HG03280 (cell line): ENCODE measurements around the gene P2RY2.
"Not testable (repeated sequence)": the region's sequence is repeated elsewhere in the genome, so short reads cannot be mapped to it uniquely, and the experiment has no call there.

Experiments used
- ATAC-seq: cut with Tn5 transposase; IDR thresholded peaks from one replicate; pipeline ENCODE4 v1.9.1; 2021; ENCODE audit warnings: mild to moderate bottlenecking, moderate library complexity; ENCODE audit not compliant: unreplicated experiment

P2RY2 gene

DNA sequence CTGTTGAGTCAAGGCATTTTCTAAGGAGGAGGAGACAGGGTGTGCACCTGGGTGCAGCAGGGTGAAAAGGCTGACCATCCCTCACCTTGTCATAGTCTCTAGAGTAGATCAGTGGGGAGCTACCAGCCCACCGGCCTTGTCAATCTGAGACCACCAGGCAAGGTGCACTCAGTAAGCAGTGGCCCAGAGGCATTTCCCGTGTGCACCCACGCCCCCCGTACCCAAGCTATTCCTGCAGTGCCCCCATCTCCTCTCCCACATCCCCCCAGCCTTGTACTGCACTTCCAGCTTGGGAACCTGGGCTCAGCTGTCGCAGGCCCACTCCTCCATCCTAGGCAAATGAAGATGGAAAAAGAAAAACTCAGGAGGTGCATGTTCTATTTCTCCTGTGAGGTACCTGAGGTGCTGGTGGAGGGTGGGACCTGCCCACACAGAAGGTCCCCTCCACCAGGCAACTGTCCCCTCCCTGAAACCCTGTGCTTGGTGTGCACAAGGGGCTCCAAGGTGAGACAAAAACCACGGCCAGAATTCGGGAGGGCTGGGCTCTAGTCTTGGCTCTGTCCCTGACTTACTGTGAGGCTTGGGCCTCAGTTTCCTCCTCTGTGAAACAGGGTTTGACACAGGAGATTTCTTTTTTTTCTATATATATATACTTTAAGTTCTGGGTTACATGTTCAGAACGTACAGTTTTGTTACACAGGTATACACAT lies 8.4 kb downstream of the P2RY2 start:
- ATAC-seq, result no peak

DNA sequence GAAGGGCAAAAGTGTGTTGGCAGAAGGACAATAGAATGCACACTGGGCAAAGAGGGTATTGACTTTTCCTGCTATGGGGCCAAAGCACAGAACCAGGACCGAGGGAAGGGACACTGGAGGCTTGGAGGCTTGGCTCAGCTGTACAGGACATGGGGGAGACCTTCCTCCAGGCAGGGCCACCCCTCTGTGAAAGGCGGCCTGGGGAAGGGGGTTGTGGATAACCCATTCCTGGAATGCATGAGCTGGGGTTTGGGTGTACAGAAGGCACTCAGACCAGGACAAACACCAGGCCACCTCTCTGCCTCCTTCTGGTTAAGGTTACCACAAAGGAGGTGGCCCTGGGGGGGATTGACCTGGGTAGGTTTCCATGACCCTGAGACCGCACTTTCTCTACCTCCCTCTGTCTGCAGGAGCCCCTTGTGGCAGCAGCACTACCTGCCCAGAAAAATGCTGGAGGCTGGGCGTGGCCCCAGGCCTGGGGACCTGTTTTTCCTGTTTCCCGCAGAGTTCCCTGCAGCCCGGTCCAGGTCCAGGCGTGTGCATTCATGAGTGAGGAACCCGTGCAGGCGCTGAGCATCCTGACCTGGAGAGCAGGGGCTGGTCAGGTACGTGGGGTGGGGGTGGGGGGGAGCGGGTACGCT lies 9.6 kb downstream of the P2RY2 start:
- ATAC-seq, result no peak

DNA sequence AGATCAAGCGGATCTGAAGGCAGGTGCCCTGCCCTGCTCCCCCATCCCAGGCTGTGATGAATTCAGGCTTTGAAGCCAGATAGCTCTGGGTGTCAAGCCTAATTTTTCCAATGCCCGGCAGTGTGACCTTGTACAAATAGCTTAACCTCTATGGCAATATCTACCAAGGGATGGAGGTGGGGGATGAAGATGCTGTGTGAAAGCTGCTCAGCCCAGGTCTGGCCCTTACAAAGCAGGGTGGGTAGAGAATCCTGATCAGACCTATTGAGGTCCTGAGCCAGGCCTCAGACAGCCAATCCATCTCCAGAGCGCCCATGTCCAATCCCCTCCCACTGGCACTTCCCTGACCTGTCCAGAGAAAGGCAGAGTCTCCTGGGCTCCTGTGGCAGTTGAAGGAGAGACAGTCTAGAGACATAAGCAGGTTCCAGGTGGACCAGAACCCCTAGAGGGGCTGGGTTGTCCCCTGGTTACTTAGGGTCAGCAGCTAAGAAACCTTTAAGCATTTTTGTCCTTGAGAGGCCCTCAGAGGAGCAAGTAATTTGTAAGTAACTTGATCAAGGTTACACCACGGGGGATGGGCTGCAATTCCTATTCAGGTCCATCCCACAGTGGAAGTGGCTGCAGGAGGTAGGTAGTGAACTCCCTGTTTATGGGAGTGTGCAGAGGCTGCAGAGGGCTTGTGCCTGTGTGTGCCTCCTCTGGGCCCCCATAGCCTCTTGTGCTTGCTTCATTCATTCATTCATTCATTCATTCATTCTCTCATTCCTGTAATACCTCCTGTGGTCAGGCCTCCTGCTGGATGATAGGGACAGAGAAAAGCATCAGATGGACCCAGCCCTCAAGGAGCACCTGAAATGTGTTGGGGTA lies 10.4 kb downstream of the P2RY2 start:
- ATAC-seq, result no peak

DNA sequence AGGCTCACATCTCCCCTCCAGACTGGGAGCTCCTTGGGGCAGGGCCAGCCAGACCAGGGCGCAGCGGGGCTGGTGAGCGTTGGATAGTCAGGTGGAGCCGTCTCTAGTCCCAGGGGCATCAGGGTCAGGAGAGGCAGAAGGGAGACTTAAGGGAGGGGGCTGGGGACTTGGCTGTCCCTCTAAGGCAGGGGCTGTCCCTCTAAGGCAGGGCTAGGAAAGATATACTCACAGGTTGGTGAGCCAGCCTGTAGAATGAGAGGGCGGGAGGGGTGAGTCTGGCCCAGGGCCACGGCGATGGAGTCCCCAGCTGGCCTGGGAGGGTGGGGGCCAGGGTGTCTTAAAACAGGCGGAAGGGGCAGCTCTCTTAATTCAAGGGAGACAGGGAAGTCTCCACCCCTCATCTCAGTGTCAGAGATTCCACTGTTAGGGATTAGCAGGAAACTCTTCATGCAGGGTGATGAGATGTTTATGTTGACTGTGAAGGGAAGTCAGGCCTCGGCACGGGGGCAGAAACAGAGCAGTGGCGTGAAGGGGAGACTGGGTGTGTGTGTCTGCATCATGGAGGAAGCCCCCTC lies 11.3 kb downstream of the P2RY2 start:
- ATAC-seq, result no peak

DNA sequence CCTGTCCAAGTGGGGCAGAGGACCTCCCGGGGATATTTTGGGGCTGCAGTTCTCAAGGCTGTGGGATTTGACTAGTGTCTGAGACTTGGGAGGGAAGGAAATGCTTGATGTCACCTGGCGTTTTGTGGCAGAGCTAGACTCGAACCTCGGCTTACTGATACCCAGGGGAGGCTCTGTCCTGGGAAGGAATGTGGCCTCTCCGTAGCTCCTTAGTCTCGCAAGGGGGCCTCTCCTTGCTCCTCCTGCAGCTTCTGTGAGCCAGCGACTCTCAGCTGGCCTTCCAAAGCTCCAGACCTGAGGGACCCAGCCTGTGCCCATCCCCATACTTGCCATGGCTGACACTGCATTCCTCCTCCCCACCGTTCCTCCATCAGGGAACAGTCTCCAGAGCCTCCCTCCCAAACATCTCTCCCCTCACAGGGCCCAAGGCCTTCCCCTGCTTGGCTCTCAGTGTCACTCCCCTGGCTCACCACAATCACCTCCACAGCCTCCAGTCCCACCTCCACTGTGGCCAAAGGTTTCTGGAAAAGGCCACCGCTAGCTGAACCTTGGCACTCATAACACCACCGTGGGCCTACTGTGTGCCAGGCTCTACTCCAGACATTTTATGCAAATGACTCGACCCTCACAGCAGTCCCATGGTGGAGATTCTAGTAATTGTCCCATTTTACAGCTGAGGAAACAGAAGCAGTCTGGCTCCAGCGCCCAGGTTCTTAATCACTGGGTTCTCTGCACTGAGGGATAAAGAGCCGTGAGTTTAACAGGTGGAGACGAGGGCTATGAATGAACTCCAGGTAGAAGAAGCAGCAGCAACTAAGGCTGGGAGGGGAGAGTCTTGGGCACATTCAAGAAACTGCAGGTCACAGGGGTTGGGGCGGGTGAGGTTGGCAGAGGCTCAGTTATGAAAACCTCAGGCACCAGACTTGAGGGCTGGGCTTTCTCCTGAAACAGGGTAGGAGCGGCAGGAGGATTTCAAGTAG lies 12.1 kb downstream of the P2RY2 start:
- no peak for ATAC-seq

DNA sequence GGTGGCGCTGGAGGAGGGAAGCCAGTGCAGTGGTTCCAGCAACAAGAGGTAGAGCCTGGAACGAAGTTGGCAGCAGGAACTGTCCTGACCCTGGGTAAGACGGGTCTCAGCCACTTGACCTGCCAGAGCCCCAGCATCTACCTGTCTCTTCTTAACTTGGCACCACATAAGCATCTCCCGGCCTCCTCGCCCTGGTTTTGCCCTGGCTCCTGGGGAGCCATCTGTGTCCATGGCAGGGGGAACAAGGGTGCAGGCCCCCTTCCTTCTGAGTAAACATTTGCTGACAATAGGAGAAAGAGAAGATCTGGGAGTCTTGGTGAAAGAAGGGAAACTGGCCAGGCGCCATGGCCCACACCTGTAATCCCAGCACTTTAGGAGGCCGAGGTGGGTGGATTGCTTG lies 12.8 kb downstream of the P2RY2 start:
- no peak for ATAC-seq

DNA sequence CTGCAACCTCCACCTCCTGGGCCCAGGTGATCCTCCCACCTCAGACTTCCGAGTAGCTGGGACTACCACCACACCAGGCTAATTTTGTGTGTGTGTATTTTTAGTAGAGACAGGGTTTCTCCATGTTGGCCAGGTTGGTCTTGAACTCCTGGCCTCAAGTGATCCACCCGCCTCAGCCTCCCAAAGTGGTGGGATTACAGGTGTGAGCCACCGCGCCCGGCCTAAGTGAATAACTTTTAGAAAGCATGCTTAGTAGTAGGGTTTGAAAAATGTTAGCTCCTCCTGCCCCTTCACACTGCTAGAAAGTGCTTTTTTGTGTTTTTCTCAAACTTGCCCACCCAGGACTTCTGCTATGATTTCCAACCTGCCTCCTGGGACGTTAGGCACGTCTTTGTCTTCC lies 14.4 kb downstream of the P2RY2 start:
- not testable (repeated sequence) for ATAC-seq

DNA sequence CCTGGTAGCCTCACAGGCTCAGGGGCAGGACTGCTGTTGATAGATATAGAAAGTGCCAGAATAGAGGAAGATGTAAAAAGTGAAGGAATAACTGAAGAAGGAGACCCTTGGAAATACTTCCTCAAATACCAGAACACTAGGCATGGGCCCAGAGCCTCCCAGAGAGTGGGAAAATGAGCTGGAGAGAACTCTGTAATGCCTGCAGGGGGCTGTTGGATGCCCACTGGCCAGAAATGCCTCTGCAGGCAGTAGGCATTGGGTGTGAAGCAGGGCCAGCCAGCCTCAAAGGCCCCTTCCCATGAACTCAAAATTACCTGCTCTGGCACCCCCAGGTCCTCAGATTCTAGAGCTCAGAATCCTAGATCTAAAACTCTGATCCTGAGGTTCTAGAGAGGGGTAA lies 15.1 kb downstream of the P2RY2 start:
- no peak for ATAC-seq

DNA sequence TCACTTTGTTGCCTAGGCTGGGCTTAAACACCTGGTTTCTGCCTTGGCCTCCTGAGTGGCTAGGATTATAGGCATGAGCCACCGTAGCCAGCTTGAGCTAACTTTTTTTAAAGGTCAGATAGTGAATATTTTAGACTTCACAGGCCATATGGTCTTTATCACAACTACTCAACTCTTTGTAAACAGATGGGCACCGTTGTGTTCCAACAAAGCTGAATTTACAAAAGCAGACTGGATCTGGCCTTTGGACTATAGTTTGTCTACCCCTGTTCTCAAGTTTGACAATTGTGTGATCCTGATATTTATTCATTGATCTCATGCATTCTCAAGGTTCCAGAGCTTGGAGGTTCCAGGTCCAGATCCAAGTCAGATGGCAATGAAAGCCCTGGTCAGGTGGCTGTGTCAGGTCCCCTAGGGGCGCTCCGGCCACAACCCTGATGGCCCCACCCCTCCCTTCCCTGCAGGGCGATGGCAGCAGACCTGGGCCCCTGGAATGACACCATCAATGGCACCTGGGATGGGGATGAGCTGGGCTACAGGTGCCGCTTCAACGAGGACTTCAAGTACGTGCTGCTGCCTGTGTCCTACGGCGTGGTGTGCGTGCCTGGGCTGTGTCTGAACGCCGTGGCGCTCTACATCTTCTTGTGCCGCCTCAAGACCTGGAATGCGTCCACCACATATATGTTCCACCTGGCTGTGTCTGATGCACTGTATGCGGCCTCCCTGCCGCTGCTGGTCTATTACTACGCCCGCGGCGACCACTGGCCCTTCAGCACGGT lies 15.8 kb downstream of the P2RY2 start:
- no peak for ATAC-seq

DNA sequence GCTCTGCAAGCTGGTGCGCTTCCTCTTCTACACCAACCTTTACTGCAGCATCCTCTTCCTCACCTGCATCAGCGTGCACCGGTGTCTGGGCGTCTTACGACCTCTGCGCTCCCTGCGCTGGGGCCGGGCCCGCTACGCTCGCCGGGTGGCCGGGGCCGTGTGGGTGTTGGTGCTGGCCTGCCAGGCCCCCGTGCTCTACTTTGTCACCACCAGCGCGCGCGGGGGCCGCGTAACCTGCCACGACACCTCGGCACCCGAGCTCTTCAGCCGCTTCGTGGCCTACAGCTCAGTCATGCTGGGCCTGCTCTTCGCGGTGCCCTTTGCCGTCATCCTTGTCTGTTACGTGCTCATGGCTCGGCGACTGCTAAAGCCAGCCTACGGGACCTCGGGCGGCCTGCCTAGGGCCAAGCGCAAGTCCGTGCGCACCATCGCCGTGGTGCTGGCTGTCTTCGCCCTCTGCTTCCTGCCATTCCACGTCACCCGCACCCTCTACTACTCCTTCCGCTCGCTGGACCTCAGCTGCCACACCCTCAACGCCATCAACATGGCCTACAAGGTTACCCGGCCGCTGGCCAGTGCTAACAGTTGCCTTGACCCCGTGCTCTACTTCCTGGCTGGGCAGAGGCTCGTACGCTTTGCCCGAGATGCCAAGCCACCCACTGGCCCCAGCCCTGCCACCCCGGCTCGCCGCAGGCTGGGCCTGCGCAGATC lies 16.5 kb downstream of the P2RY2 start:
- ATAC-seq, result no peak

DNA sequence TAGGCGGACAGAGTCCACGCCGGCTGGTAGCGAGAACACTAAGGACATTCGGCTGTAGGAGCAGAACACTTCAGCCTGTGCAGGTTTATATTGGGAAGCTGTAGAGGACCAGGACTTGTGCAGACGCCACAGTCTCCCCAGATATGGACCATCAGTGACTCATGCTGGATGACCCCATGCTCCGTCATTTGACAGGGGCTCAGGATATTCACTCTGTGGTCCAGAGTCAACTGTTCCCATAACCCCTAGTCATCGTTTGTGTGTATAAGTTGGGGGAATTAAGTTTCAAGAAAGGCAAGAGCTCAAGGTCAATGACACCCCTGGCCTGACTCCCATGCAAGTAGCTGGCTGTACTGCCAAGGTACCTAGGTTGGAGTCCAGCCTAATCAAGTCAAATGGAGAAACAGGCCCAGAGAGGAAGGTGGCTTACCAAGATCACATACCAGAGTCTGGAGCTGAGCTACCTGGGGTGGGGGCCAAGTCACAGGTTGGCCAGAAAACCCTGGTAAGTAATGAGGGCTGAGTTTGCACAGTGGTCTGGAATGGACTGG lies 17.2 kb downstream of the P2RY2 start:
- no peak for ATAC-seq

DNA sequence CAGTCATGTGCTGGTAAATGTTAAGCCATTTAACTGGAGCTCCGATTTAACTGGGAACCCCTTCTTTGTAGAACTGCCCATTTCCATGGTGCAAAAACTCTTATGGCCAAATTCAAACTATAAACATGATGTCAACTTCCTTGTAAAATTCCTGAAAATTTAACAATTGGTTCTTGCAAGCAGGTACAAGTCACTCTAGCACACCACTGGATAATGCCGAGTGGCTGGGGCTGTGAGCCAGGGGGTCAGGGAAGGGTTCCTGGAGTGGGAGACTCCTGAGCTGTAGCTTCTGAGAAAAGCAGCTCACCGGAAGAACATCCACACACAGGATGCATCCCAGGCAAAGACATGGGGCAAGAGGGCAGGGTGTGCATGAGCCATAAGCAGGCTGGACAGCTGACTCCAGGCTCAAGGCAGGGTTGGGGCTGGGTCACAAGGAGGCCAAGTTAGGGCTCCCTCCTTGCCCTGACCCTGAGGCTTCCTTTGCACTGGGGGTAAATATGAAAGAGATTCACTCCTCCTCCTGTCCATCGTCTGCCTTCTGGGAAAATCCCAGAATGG lies 18.2 kb downstream of the P2RY2 start:
- no peak for ATAC-seq

DNA sequence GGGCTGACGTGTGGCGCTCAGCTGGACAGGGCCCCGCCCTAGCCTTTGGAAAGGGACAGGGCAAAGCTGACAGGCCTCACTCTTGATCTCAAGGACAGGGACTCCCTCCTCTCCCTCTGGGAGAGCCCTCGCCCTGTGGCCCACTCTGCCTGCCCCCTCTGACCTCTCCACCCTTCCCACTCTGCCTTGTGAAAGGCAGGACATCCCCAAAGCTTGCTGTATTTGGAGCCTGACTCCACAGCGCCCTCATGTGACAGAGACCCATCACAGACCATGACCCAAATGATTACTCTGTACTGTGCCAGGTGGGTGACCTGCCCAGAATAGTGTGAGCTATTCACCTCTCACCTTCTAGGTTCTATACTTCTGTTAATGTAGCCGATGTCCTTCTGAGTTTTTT lies 18.8 kb downstream of the P2RY2 start:
- no peak for ATAC-seq

DNA sequence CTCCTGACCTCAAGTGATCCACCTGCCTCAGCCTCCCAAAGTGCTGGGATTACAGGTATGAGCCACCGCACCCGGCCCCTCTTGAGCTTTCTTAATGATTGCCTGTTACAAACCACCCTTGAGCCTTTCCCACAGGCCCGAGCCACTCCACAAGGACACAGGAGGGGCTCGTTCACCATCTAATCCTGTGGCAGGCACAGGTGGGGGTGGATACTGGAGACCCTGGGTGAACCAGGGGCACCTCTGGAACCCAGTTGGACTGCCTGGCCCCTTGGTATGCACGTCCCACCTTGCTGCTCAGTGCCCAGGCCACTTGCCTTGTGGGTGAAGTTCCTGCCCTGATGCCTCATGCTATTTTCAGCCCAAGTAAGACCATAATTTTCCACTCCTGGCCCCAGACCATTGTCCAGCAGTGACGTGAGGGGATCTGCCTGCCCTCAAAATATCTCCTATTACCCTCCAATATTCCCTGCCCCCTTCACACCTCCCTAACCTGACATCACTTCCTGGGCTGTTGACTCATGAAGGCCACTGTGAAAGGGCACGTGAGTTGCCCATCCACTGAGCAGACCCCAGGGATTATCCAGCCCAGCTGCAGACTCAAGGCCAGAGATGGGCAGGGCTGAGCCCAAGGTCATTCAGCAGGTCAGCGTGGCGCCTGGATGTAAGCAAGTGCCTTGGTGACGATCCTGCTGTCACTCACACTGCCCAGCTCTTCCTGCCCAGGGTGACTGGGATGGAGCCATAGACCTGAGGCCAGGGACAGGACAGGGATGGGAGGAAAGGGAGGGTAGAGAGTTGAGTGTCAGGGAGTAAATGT lies 19.6 kb downstream of the P2RY2 start:
- no peak for ATAC-seq

DNA sequence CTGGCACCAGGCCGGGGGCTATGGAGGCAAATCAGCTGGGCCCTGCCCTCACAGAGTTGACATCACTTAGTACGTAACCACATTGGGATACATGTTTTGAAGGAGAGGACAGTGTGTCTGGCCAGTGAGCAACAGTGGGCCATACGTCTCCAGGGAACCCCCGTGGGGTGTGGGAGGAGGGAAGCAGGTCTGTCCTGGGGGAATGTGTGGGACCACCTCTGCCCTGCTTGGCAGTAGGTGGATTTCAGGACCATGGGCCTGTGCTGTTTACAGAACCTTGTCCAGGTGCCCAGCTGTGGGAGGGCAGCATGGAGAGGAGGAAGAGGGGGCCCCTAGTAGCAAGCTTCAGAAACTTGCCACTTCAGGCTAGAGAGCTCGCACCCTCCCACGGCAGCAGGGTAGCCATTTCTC lies 21.0 kb downstream of the P2RY2 start:
- ATAC-seq, result no peak

DNA sequence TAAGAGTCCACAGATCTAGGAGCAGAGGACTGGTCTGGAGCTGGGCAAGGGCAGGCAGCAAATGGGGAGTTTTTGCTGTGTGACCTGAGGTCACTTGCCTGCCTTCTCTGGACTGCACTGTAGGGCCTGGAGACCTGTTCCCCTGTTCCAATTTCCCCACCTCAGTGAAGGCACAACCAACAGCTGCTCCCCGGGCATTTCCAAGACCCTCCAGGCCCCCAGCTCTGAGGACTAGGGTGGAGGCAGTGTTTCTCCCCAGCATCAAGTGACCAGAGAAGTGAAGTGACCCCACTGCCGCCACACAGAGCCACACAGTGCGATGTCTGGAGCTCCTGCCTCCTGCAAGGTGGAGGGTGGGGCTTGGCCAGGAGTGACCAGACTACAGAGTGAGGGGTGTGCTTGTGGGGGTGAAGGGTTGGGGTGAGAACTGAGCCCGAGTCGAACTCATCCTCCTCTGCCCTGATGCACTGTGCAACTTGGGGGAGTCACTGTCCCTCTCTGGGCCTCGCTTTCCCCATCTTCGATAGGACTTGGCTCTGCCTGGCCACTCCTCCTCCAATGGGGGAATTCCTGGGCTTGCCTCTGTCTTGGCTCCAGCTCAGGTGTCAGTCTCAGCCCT lies 21.6 kb downstream of the P2RY2 start:
- ATAC-seq, result no peak

DNA sequence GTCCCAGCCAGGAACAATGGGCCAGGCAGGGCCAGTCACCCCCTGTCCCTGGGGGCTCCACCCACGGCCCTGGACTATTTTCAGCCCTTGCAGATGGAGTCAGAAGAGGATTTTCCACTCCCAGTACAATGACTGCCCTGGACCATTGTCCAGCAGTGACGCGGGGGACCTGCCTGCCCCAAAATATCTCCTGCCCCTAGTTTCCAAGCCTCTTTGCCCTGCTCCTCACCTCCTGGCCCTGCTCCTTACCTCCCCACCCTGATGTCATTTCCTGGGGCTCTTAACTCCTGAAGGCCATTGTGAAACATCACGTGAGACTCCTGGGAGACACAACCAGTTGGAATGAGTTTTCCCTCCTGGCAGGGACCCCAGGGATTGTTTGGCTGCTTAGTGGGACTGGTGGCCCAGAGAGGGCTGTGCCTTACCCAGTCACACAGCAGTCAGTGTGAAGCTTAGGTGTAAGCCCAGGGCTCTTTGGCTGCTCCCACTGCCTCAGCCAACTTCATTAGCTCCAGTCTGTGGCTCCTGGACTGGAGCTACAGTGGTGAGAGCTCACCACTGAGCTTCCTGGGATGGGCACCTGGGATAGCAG lies 22.2 kb downstream of the P2RY2 start:
- no peak for ATAC-seq
